ENCODE data around the gene POLR1H. TPM values are rescaled to one million over a fixed set of nuclear protein-coding genes. Genes with fewer than 3 reads are reported as not detected.

POLR1H gene
- polyA plus RNA-seq, 3 donors, result 36.2 to 62.4 (median 45.0) TPM

DNA sequence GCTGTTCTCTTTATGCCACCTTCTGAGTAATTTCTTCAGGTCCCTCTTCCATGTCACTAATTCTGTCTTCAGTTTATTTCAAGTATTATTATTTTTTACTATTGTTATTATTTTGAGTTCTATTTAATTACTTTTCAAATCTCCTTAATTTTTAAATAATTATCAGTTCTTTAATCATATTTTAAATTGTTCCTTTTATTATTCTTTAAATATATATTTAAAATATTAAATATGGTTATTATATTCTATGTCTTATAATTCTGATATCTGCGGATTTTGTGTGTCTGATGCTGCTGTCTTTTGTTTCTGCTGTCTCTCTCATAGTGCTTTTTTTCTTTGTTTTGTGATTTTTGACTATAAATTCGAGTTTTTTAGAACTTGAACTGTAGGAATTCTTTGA, 2.2 kb downstream of the POLR1H start:
- TF ChIP-seq, protein P1, sequence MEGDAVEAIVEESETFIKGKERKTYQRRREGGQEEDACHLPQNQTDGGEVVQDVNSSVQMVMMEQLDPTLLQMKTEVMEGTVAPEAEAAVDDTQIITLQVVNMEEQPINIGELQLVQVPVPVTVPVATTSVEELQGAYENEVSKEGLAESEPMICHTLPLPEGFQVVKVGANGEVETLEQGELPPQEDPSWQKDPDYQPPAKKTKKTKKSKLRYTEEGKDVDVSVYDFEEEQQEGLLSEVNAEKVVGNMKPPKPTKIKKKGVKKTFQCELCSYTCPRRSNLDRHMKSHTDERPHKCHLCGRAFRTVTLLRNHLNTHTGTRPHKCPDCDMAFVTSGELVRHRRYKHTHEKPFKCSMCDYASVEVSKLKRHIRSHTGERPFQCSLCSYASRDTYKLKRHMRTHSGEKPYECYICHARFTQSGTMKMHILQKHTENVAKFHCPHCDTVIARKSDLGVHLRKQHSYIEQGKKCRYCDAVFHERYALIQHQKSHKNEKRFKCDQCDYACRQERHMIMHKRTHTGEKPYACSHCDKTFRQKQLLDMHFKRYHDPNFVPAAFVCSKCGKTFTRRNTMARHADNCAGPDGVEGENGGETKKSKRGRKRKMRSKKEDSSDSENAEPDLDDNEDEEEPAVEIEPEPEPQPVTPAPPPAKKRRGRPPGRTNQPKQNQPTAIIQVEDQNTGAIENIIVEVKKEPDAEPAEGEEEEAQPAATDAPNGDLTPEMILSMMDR (IDR thresholded peaks at IDR 0.05), result no peak
- H3K4me1 ChIP-seq (ENCODE audit: control insufficient read depth in 1 of 2, insufficient read depth in 2 of 2, low read length in 2 of 2), result peaks cover 40 to 47% of the 10 kb centered on the region in 2 donors
- H4K20me1 ChIP-seq (ENCODE audit: insufficient read depth, low read length), result no peaks in the 10 kb centered on the region
- H3K9ac ChIP-seq (ENCODE audit: insufficient read depth, low read length, poor library complexity, severe bottlenecking), result no peak overlapping the region
- H3K4me3 ChIP-seq (replicated peaks in 1 of 3; ENCODE audit: low read depth in 2 of 3, low read length in 3 of 3), result no peak overlapping the region
- H3K4me2 ChIP-seq (replicated peaks; ENCODE audit: extremely low read depth, low read length, poor library complexity, severe bottlenecking), result no peak overlapping the region
- H3K27ac ChIP-seq (ENCODE audit: low read depth in 1 of 2, low read length in 2 of 2), result no peak overlapping the region
- Mint-ChIP-seq H3K36me3 (peaks cover 17 to 21% of the 10 kb centered on the region in 2 donors), H3K4me3 (no peak overlapping the region), H3K27ac (peak overlapping the region in 2 of 7 donors; percentile 12 to 66), H3K9me3 (no peaks in the 10 kb centered on the region), H3K4me1 (peaks cover 48% of the 10 kb centered on the region), H3K27me3 (ENCODE audit: low read depth in 3 of 3) (no peaks in the 10 kb centered on the region)
- no peak for DNase-seq
- H3K79me2 ChIP-seq (ENCODE audit: insufficient read depth, low read length), result peaks cover 59% of the 10 kb centered on the region
- H3K9me3 ChIP-seq (replicated peaks in 1 of 2; ENCODE audit: control insufficient read depth in 1 of 2, insufficient read depth in 1 of 2, low read length in 2 of 2), result no peaks in the 10 kb centered on the region
- H2AFZ ChIP-seq (ENCODE audit: insufficient read depth, low read depth, low read length, poor library complexity, severe bottlenecking), result no peak overlapping the region
- H3K36me3 ChIP-seq (replicated peaks in 1 of 2; ENCODE audit: control insufficient read depth in 1 of 2, insufficient read depth in 2 of 2, low read length in 2 of 2), result peaks cover 6 to 10% of the 10 kb centered on the region in 2 donors
- intact Hi-C loops (cut with micrococcal nuclease), result loop anchor here in 1 of 2 donors (10.0 kb wide), 2 partner anchors 139 to 261 kb away; partner anchors contain the start of gene TRIM39
- WGBS (ENCODE audit: insufficient coverage), result no CpG with 5 or more reads among the region's 2 CpGs
- H3K27me3 ChIP-seq (ENCODE audit: control insufficient read depth in 2 of 2, insufficient read depth in 2 of 2, low read length in 2 of 2), result no peaks in the 10 kb centered on the region

DNA sequence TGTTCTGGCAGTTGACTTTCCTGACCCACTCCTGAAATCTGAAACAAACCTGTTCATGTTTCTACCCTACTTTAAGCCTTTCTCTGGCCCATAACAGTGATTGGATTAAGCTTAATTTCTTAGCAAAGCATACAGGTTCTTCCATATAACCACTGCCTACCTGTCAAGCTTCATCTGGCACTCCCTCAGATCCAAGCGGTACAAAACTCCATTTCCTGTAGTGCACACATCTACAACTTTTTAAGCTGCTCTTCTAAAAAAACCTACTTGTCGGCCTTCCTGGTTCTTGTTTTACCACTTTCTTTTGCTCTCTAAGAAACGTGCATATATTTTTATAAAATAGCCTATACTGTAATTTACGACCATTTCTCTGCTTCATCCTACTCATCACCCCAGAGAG, 5.0 kb downstream of the POLR1H start:
- peak overlapping the region; percentile 89 for H3K9ac ChIP-seq (ENCODE audit: insufficient read depth, low read length, poor library complexity, severe bottlenecking)
- peaks cover 43 to 48% of the 10 kb centered on the region in 2 donors for H3K36me3 Mint-ChIP-seq
- H3K9me3 Mint-ChIP-seq, result peaks cover 0 to 6% (median 4%) of the 10 kb centered on the region in 7 donors
- H3K36me3 ChIP-seq (replicated peaks in 1 of 2; ENCODE audit: control insufficient read depth in 1 of 2, insufficient read depth in 2 of 2, low read length in 2 of 2), result peaks cover 23 to 34% of the 10 kb centered on the region in 2 donors
- no peaks in the 10 kb centered on the region for H3K9me3 ChIP-seq (replicated peaks in 1 of 2; ENCODE audit: control insufficient read depth in 1 of 2, insufficient read depth in 1 of 2, low read length in 2 of 2)
- DNase-seq, result no peak
- H3K27ac ChIP-seq (ENCODE audit: low read depth in 1 of 2, low read length in 2 of 2), result peak overlapping the region; percentile 96 to 99
- H3K4me3 Mint-ChIP-seq, result peak overlapping the region; percentile 91 to 96
- peaks cover 36 to 43% of the 10 kb centered on the region in 2 donors for H3K4me1 ChIP-seq (ENCODE audit: control insufficient read depth in 1 of 2, insufficient read depth in 2 of 2, low read length in 2 of 2)
- peaks cover 54% of the 10 kb centered on the region for H3K79me2 ChIP-seq (ENCODE audit: insufficient read depth, low read length)
- H4K20me1 ChIP-seq (ENCODE audit: insufficient read depth, low read length), result no peaks in the 10 kb centered on the region
- H3K27ac Mint-ChIP-seq, result peak overlapping the region; percentile 99 to 100 (median 100)
- peaks cover 4 to 18% (median 13%) of the 10 kb centered on the region in 3 donors for H3K27me3 Mint-ChIP-seq (ENCODE audit: low read depth in 3 of 3)
- H3K27me3 ChIP-seq (ENCODE audit: control insufficient read depth in 2 of 2, insufficient read depth in 2 of 2, low read length in 2 of 2), result peaks cover 9 to 11% of the 10 kb centered on the region in 2 donors
- H3K4me3 ChIP-seq (replicated peaks in 1 of 3; ENCODE audit: low read depth in 2 of 3, low read length in 3 of 3), result peak overlapping the region; percentile 72 to 89 (median 85)
- TF ChIP-seq, protein P1 (IDR thresholded peaks at IDR 0.05), result no peak
- H2AFZ ChIP-seq (ENCODE audit: insufficient read depth, low read depth, low read length, poor library complexity, severe bottlenecking), result peak overlapping the region; percentile 72
- intact Hi-C loops (cut with micrococcal nuclease), result loop anchor here (5.0 to 10.0 kb wide), 4 partner anchors 36 to 259 kb away; partner anchors contain the start of genes TRIM26 (in 1 of the 2) and TRIM39 (in 1 of the 2)
- peaks cover 47% of the 10 kb centered on the region for H3K4me1 Mint-ChIP-seq
- WGBS (ENCODE audit: insufficient coverage), result 20% methylated on average over 1 of the region's 4 CpGs
- H3K4me2 ChIP-seq (replicated peaks; ENCODE audit: extremely low read depth, low read length, poor library complexity, severe bottlenecking), result peak overlapping the region; percentile 86
